Measurements from ENCODE around the gene RIMS1. TPM values are rescaled to one million over a fixed set of nuclear protein-coding genes. Genes with fewer than 3 reads are reported as not detected.

RIMS1 gene
- total RNA-seq, 1 experiment from 2014 or later: 1.6 TPM

DNA sequence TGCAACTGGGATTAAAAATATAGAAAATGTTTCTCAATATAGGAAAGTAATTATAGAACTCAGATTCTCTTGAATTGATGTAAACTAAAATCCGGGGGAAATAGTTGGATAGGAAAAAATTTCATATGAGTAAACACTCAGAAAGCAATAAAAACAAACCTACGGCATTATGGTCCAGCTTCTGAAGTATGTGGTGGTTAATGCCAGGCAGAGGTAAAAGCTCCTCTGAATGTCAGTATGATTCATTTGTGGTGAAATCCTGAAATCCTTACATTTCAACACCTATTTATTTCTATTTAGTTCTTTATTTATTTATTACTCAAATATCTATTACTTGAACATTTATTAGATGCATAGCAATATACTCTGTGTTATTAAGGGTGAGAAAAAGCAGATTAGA lies 145.1 kb downstream of the RIMS1 start:
- H3K36me3 ChIP-seq (replicated peaks; ENCODE audit: control insufficient read depth, insufficient read depth, low read length): no peaks in the 10 kb centered on the region
- H3K27me3 ChIP-seq (ENCODE audit: control insufficient read depth, insufficient read depth, low read length): no peaks in the 10 kb centered on the region
- DNase-seq: no peak
- H3K4me3 ChIP-seq (ENCODE audit: insufficient read depth, low read depth, low read length): no peak overlapping the region

DNA sequence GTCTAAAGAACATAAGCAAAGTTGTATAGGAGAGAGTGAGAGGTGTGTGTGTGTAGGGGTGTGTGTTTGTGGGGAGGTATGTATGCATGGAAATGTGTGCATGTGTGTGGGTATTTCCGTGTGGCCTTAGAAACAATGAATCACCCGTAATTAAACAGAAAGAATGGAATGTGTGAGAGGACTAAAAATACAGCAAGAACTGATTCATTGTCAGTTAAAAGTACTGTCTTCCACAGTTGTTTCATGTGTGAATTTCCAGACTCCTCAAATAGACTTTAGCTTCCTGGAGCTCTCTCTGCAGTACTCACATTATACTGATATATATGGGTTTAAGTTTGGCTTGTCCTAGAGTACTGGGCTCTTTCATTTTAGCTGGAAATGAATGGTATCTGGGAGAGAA lies 145.7 kb downstream of the RIMS1 start:
- Histone ChIP-seq H3K27me3 (ENCODE audit: control insufficient read depth, insufficient read depth, low read length) (no peaks in the 10 kb centered on the region), H3K36me3 (replicated peaks; ENCODE audit: control insufficient read depth, insufficient read depth, low read length) (no peaks in the 10 kb centered on the region), H3K4me3 (ENCODE audit: insufficient read depth, low read depth, low read length) (no peak overlapping the region)
- no peak for DNase-seq

DNA sequence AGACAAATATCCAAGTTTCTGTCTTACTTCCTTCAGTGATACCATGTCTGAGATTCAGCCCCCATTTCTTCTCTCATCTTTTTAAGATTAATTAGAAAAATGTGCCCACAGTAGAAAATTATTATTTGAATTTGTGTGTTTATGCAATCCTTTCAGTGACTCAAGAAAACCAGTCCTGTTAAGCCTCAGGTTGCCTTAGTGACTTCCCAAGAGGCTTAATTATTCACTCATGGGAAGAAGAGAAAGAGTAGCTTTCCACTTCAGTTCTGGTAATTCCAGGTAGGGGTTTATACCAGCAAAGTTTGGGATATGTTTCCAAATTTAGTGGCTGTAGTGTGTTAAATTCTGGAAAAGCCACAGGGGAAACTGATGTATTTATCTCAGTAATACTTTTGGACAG lies 149.1 kb downstream of the RIMS1 start:
- no peak for DNase-seq
- no peak overlapping the region for H3K4me3 ChIP-seq (ENCODE audit: insufficient read depth, low read depth, low read length)

DNA sequence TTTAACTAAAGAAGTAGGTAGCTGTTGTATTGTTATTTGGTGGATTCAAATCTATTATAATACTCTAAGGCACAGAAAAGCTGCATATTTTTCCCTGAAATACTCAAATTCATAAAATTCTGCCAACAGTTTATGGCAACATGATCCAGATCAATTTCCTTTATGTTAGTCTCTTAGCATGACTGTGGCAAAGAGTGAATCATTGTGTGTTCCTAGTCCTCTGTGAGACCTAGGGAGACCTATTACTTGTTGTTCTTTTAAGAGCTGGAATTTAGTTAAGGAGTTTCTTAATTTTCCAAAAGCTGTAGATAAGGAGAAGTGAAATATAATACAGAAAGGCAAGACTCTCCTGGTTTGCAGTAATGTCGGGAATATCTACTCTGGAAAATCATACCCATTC lies 149.6 kb downstream of the RIMS1 start:
- no peaks in the 10 kb centered on the region for H3K27me3 ChIP-seq (ENCODE audit: control insufficient read depth, insufficient read depth, low read length)
- H3K4me3 ChIP-seq (ENCODE audit: insufficient read depth, low read depth, low read length): no peak overlapping the region
- no peak for DNase-seq
- H3K36me3 ChIP-seq (replicated peaks; ENCODE audit: control insufficient read depth, insufficient read depth, low read length): no peaks in the 10 kb centered on the region

More for the DNA sequence above, 149.1 kb downstream of the RIMS1 start:
- H3K36me3 ChIP-seq (replicated peaks; ENCODE audit: control insufficient read depth, insufficient read depth, low read length): no peaks in the 10 kb centered on the region
- H3K27me3 ChIP-seq (ENCODE audit: control insufficient read depth, insufficient read depth, low read length): no peaks in the 10 kb centered on the region

DNA sequence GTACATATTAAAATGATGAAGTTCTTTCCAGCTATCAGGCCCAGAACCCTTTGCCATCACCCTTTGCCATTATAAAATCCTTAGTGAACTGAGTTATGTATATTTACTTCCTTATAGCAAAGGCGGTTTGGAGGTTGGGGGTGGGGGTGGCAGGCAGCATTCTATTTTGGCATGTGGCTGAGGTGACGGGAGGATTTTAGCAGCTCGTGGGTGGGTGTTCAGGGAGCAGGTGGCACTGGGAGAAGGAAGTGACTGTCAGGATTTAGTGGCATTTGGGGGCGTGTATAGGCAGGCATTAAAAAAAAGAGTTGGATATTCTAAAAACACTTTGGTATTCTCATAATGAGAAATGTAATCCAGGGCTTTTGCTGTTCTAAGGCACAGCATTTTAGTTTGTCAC lies 150.7 kb downstream of the RIMS1 start:
- DNase-seq: no peak
- Histone ChIP-seq H3K4me3 (ENCODE audit: insufficient read depth, low read depth, low read length) (no peak overlapping the region), H3K36me3 (replicated peaks; ENCODE audit: control insufficient read depth, insufficient read depth, low read length) (no peaks in the 10 kb centered on the region), H3K27me3 (ENCODE audit: control insufficient read depth, insufficient read depth, low read length) (no peaks in the 10 kb centered on the region)

DNA sequence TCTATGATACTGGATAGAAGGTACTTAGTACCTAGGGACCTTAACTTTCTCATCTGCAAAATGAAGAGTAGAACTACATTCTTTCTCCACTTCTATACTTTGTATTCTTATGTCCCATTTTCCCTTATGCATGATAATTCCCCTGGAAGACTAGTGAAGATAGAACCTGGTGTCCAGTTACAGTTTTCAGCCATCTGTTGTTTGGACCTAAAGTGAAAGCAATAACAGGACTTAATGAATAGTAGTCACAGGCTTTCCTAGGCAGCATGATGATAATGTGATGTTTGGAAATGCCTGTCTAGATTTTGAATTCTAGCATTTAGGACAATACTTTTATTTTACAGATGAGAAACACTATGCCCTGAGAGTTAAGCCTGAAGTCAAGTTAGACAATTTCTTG lies 153.8 kb downstream of the RIMS1 start:
- Histone ChIP-seq H3K4me3 (ENCODE audit: insufficient read depth, low read depth, low read length) (no peak overlapping the region), H3K36me3 (replicated peaks; ENCODE audit: control insufficient read depth, insufficient read depth, low read length) (no peaks in the 10 kb centered on the region), H3K27me3 (ENCODE audit: control insufficient read depth, insufficient read depth, low read length) (no peaks in the 10 kb centered on the region)
- DNase-seq: no peak

DNA sequence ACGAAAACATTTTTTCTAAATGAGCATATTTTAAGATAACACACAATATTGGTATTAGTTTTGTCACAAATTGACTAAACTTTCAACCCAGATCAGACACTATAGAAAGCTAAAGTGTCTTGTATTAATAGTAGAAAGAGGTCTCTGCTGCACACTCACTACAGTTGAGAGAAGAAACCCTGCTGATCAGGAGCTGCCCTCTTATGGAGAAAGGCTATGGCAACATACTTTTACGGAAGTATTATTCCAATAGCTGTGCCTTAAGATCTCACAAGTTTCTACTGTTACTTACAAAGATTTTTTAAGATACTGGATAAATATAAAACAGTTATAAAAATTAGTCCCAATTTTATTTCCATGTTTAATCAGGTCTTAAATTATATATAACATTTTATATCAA lies 155.7 kb downstream of the RIMS1 start:
- H3K27me3 ChIP-seq (ENCODE audit: control insufficient read depth, insufficient read depth, low read length): no peaks in the 10 kb centered on the region
- no peaks in the 10 kb centered on the region for H3K36me3 ChIP-seq (replicated peaks; ENCODE audit: control insufficient read depth, insufficient read depth, low read length)
- no peak for DNase-seq
- no peak overlapping the region for H3K4me3 ChIP-seq (ENCODE audit: insufficient read depth, low read depth, low read length)

DNA sequence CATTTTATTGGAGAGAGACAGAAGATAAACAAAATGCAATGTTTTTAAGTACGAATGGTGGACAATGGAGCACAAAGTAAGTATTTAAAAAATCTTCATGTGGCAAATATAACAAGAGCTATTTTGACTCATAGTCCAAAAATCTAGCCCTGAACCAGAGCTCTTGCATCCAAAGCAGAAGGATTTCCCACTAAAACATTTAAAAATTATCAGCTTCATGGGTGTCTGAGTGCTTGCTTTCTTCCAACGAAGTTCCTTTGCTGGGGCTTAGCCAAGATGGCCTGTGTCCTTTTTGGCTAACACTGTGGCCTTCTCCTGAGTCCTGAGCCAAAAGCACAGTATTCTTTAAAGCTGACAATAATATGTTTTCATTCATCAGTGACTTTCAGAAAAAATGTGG lies 161.7 kb downstream of the RIMS1 start:
- no peak overlapping the region for H3K4me3 ChIP-seq (ENCODE audit: insufficient read depth, low read depth, low read length)
- H3K36me3 ChIP-seq (replicated peaks; ENCODE audit: control insufficient read depth, insufficient read depth, low read length): no peaks in the 10 kb centered on the region
- H3K27me3 ChIP-seq (ENCODE audit: control insufficient read depth, insufficient read depth, low read length): no peaks in the 10 kb centered on the region
- no peak for DNase-seq

DNA sequence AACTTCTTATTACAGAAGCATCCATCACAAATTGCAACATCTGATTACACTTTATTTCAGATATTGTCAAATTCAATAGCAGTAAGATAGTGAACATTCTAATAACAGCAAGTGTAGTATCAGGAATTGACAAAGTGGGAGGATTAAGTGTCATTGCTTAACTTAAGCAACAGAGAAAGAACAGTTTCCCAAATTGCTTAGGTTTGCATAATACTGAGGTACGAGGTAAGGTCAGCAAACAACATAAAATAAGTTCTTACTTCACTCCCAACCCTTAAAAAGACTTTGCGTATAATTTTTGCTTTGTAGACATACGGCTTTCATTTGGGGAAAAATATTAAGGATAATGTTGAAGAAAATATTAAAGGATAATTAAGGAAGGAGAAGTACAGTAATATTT lies 163.0 kb downstream of the RIMS1 start:
- DNase-seq: no peak
- H3K4me3 ChIP-seq (ENCODE audit: insufficient read depth, low read depth, low read length): no peak overlapping the region
- no peaks in the 10 kb centered on the region for H3K27me3 ChIP-seq (ENCODE audit: control insufficient read depth, insufficient read depth, low read length)
- H3K36me3 ChIP-seq (replicated peaks; ENCODE audit: control insufficient read depth, insufficient read depth, low read length): no peaks in the 10 kb centered on the region

DNA sequence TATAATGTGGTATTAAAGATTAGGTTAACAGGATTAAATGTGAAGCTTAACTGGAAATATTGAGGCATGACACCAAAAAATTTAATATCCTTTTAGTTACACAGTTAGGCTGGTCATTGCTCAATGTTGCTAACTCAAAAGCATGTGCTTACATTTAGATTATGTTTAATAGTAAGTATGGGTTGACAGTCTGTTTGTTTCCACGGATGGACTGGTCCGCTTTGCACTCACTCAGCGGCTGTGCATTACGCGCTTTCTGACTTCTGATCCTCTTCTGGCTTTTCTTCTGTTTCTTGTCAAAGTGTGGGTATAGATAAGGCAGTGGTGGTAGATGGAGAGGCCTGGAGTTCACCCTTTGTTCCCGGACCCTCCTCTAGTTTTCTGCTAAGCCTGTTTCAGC lies 174.9 kb downstream of the RIMS1 start:
- H3K4me3 ChIP-seq (ENCODE audit: insufficient read depth, low read depth, low read length): no peak overlapping the region
- no peaks in the 10 kb centered on the region for H3K27me3 ChIP-seq (ENCODE audit: control insufficient read depth, insufficient read depth, low read length)
- DNase-seq: no peak
- no peaks in the 10 kb centered on the region for H3K36me3 ChIP-seq (replicated peaks; ENCODE audit: control insufficient read depth, insufficient read depth, low read length)

DNA sequence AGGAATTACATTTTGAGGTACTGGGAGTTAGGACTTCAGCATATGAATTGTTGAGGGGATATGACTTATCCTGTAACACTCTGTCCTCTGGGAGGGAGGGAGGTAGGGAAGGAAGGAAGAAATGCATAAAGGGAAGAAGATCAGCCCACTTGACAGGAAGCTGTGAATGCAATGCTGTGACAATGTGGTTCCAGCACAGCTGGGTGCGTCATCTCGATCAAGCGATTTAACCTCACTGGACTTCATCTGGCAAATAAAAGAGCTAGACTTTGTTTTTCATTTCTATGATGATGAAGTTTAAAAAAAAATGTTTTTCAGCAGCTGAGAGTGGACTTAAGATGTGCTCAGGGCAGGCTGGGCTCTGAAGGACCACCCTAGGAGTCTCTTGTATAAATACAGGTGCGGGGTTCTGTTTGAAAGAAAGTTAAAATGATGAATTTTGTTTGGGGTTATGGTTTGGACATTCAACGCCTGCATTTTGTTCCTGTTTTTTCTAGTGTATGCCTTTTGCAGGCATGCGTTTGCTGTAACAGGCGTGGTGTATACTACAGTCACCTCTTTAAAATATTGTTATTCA lies 178.1 kb downstream of the RIMS1 start:
- no peak overlapping the region for H3K4me3 ChIP-seq (ENCODE audit: insufficient read depth, low read depth, low read length)
- no peak for DNase-seq

DNA sequence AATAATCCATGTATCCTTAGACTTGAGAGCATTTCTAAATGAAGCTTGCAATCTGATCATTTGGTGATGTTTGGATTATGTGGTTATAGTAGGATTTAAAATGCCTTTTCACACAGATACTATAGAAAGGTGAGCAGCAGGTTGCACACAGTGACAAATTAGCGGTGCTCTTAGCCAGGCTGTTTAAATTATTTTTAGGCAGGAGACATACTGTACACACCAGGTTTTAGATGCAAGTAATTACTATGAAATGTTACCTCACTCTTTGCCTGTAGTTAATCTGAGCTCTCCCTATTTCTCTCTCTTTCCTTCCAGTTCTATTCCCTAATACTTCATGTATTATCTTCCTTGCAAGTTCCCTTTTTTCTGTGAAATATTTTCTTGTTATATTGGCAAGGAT lies 191.7 kb downstream of the RIMS1 start:
- no peak for DNase-seq
- no peaks in the 10 kb centered on the region for H3K36me3 ChIP-seq (replicated peaks; ENCODE audit: control insufficient read depth, insufficient read depth, low read length)
- no peak overlapping the region for H3K4me3 ChIP-seq (ENCODE audit: insufficient read depth, low read depth, low read length)
- no peaks in the 10 kb centered on the region for H3K27me3 ChIP-seq (ENCODE audit: control insufficient read depth, insufficient read depth, low read length)

More for the DNA sequence above, 178.1 kb downstream of the RIMS1 start:
- Histone ChIP-seq H3K27me3 (ENCODE audit: control insufficient read depth, insufficient read depth, low read length) (no peaks in the 10 kb centered on the region), H3K36me3 (replicated peaks; ENCODE audit: control insufficient read depth, insufficient read depth, low read length) (no peaks in the 10 kb centered on the region)

DNA sequence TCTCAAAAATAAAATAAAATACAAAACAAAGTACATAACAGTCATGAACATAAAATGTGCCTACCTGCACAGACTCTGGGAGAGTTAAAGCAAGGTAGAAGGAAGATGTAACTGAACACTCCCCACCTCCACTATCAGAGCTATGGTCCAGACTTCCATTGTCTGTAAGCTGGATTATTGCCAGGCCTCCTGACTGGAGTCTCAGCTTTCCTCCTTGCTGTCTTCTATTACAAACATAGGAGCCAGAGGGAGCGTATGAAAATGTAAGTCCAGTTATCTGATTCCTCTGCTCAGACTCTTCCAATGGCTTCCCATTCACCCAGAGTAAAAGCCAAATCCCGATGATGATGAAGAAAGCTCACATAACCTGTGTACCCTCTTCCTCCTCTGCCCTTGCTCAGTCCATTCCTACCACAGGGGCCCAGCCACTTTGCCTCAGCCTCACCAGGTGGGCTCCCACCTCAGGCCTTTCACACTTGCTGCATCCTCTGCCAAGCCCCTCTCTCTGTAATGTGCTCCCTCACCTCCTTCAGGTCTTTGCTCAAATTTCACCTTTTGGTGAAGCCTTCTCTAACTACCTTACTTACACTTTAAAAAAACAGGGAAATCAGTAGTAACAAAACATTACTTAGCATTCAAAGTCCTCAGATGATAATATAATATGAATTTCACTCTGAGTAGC lies 194.1 kb downstream of the RIMS1 start:
- Histone ChIP-seq H3K27me3 (ENCODE audit: control insufficient read depth, insufficient read depth, low read length) (no peaks in the 10 kb centered on the region), H3K36me3 (replicated peaks; ENCODE audit: control insufficient read depth, insufficient read depth, low read length) (no peaks in the 10 kb centered on the region), H3K4me3 (ENCODE audit: insufficient read depth, low read depth, low read length) (no peak overlapping the region)
- DNase-seq: no peak

DNA sequence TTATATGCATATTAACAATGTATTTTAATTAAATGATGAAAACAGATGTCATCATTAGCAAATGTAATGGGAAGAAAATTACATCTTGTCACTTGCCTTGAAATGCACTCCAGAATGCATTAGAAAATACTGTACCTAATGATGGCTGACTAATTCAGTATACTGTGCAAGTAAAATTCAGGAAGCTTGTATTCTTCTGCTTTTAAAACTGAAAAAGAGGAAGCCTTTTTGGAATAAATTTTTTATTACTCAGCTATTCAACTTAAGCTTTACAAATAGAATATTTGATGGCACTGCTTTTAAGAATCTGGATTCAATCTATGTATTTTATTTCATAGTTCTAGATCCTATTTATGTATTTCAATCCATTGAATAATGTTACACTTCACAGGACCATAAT lies 195.5 kb downstream of the RIMS1 start:
- Histone ChIP-seq H3K36me3 (replicated peaks; ENCODE audit: control insufficient read depth, insufficient read depth, low read length) (no peaks in the 10 kb centered on the region), H3K4me3 (ENCODE audit: insufficient read depth, low read depth, low read length) (no peak overlapping the region), H3K27me3 (ENCODE audit: control insufficient read depth, insufficient read depth, low read length) (no peaks in the 10 kb centered on the region)
- no peak for DNase-seq

DNA sequence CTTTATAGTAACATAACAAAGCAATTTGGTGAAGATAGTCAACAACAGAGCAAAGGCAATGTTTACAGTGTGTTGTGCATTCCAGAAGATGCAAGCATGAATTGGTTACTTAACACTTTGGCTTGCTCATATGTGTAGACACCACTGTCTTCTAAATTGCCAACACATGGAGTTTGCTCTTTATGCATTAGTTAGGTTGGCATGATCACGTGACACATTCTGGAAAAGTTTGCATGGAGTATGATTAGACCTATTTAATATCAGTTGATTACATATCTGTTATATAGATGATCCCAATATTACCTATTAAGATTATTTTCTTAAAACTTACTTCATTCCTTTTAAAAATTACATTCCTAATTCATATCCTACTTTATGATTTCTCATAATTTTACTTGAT lies 197.6 kb downstream of the RIMS1 start:
- Histone ChIP-seq H3K4me3 (ENCODE audit: insufficient read depth, low read depth, low read length) (no peak overlapping the region), H3K27me3 (ENCODE audit: control insufficient read depth, insufficient read depth, low read length) (no peaks in the 10 kb centered on the region), H3K36me3 (replicated peaks; ENCODE audit: control insufficient read depth, insufficient read depth, low read length) (no peaks in the 10 kb centered on the region)
- no peak for DNase-seq

Data from H7 (cell line).